Raji (cell line): ENCODE data around the gene CASP14.

Experiments used
- POLR2A ChIP-seq: IDR thresholded peaks from 2 replicates; pipeline ENCODE4 v1.6.1; 2011; ENCODE audit warnings: low read depth, low read length, control low read depth; ENCODE audit not compliant: insufficient read depth

The CASP14 gene

GRCh38 chr19:15105044-15105443 lies 55.8 kb downstream of the CASP14 start:
- TF ChIP-seq POLR2A: no peak

GRCh38 chr19:15107061-15108010 lies 58.1 kb downstream of the CASP14 start, which contains the start of gene SYDE1:
Gene SYDE1 (plus strand): TSS chr19:15107401. CDS start chr19:15107434, 33 bp downstream.
- TF ChIP-seq POLR2A: no peak
